NCI-H446 (cell line): ENCODE measurements around the gene TCF7L2.

ENCODE experiments used
- DNase-seq, 2 experiments: peaks; one replicate each; lab custom pipeline; 2025; lab: John Stamatoyannopoulos, UW

TCF7L2 gene

GRCh38 chr10:112949875-112950507 is at the start of gene TCF7L2:
Gene TCF7L2, plus strand, starts transcription at chr10:112950247. Its CDS starts 510 bp downstream, at chr10:112950757.
- peak; percentile 53 to 79 for DNase-seq

- no peak for DNase-seq
These were observed 47.3 kb upstream of the TCF7L2 start for GRCh38 chr10:112902730-112903129.

- no peak for DNase-seq
These were observed 46.0 kb upstream of the TCF7L2 start for GRCh38 chr10:112904000-112904399.

GRCh38 chr10:112906945-112907344 is 43.1 kb upstream of the TCF7L2 start:
- DNase-seq, result no peak

GRCh38 chr10:112907893-112908292 is 42.2 kb upstream of the TCF7L2 start:
- no peak for DNase-seq

- peak in 1 of 2 experiments; percentile 1 for DNase-seq
These were observed 38.8 kb upstream of the TCF7L2 start for GRCh38 chr10:112911206-112911605.

- no peak for DNase-seq
These were observed 37.6 kb upstream of the TCF7L2 start for GRCh38 chr10:112912410-112912928.

GRCh38 chr10:112913255-112913654 is 36.8 kb upstream of the TCF7L2 start:
- DNase-seq, result no peak

- DNase-seq, result no peak
These were observed 36.3 kb upstream of the TCF7L2 start for GRCh38 chr10:112913661-112914287.

GRCh38 chr10:112914288-112914952 is 35.6 kb upstream of the TCF7L2 start:
- DNase-seq, result no peak

GRCh38 chr10:112915590-112916572 is 34.2 kb upstream of the TCF7L2 start:
- no peak for DNase-seq

GRCh38 chr10:112917681-112918080 is 32.4 kb upstream of the TCF7L2 start:
- no peak for DNase-seq

- no peak for DNase-seq
These were observed 31.3 kb upstream of the TCF7L2 start for GRCh38 chr10:112918771-112919170.

- no peak for DNase-seq
These were observed 30.3 kb upstream of the TCF7L2 start for GRCh38 chr10:112919721-112920120.

GRCh38 chr10:112926906-112927688 is 22.9 kb upstream of the TCF7L2 start:
- no peak for DNase-seq

- DNase-seq, result no peak
These were observed 22.1 kb upstream of the TCF7L2 start for GRCh38 chr10:112927980-112928379.

- DNase-seq, result no peak
These were observed 17.4 kb upstream of the TCF7L2 start for GRCh38 chr10:112932658-112933057.

GRCh38 chr10:112934193-112934592 is 15.9 kb upstream of the TCF7L2 start:
- no peak for DNase-seq

- no peak for DNase-seq
These were observed 11.1 kb upstream of the TCF7L2 start for GRCh38 chr10:112938808-112939482.

- no peak for DNase-seq
These were observed 4.2 kb upstream of the TCF7L2 start for GRCh38 chr10:112945811-112946210.
